Liver (tissue), 9 donors: ENCODE results near the gene PRSS16. TPM values are rescaled to one million over a fixed set of nuclear protein-coding genes. Genes with fewer than 3 reads are reported as not detected.

ENCODE experiments used
- DNase-seq: peaks from one replicate; pipeline ENCODE4 v3.0.0-alpha.2; 2017; ENCODE audit warnings: low spot score
- H3K27ac ChIP-seq, 2 donors: one replicate each; pipeline ENCODE4 v1.7.0; 2013; ENCODE audit warnings: inconsistent platforms in 2 of 2, low read length in 2 of 2, control low read depth in 1 of 2, low read depth in 1 of 2, mild to moderate bottlenecking in 1 of 2
- H3K27me3 ChIP-seq, 4 donors: one replicate each; pipeline versions ENCODE4 v1.6.1 to v1.7.0; 2013; ENCODE audit warnings: low read length in 3 of 4, inconsistent platforms in 1 of 4, mild to moderate bottlenecking in 1 of 4, moderate library complexity in 1 of 4; ENCODE audit not compliant: control insufficient read depth in 4 of 4, insufficient read depth in 4 of 4
- H3K36me3 ChIP-seq, 4 donors: one replicate each; pipeline versions ENCODE4 v1.6.1 to v1.7.0; 2013; ENCODE audit warnings: low read length in 3 of 4, mild to moderate bottlenecking in 3 of 4, low read depth in 1 of 4, moderate library complexity in 1 of 4; ENCODE audit not compliant: control insufficient read depth in 4 of 4, insufficient read depth in 3 of 4
- H3K4me1 ChIP-seq, 4 donors: one replicate each; pipeline versions ENCODE4 v1.6.1 to v1.7.0; 2013; ENCODE audit warnings: low read length in 3 of 4, mild to moderate bottlenecking in 3 of 4, moderate library complexity in 1 of 4; ENCODE audit not compliant: control insufficient read depth in 4 of 4, insufficient read depth in 4 of 4
- H3K4me3 ChIP-seq, 3 donors: one replicate each; pipeline versions ENCODE4 v1.6.1 to v1.7.0; 2013; ENCODE audit warnings: low read length in 3 of 3, control low read depth in 1 of 3, low read depth in 1 of 3, mild to moderate bottlenecking in 1 of 3
- H3K9ac ChIP-seq, 2 donors: one replicate each; pipeline ENCODE4 v1.7.0; 2013; ENCODE audit warnings: low read length in 2 of 2, mild to moderate bottlenecking in 2 of 2, moderate library complexity in 2 of 2, control low read depth in 1 of 2, low read depth in 1 of 2
- H3K9me3 ChIP-seq, 4 donors: one replicate each; pipeline versions ENCODE4 v1.6.1 to v1.7.0; 2013; ENCODE audit warnings: low read length in 3 of 4; ENCODE audit not compliant: control insufficient read depth in 4 of 4
- ATF3 ChIP-seq: IDR thresholded peaks from 2 replicates; pipeline ENCODE4 v1.6.1; 2016; ENCODE audit warnings: antibody characterized with exemption
- EGR1 ChIP-seq, 2 donors: IDR thresholded peaks; 2 replicates each; pipeline ENCODE4 v1.6.1; 2016 to 2018; ENCODE audit warnings: antibody characterized with exemption in 2 of 2, low read depth in 2 of 2
- FOXA2 ChIP-seq: IDR thresholded peaks from 2 replicates; pipeline ENCODE4 v1.6.1; 2016; ENCODE audit warnings: antibody characterized with exemption
- GABPA ChIP-seq, 2 donors: IDR thresholded peaks in 1 of 2; conservative IDR thresholded peaks in 1 of 2; 2 replicates each; pipeline ENCODE4 v1.6.1; 2016; ENCODE audit warnings: antibody characterized with exemption in 2 of 2, mild to moderate bottlenecking in 1 of 2, moderate library complexity in 1 of 2
- HNF4A ChIP-seq, 2 donors: conservative IDR thresholded peaks; 2 replicates each; pipeline ENCODE4 v1.6.1; 2016; ENCODE audit warnings: antibody characterized with exemption in 2 of 2, mild to moderate bottlenecking in 2 of 2
- JUND ChIP-seq, 2 donors: IDR thresholded peaks; 2 replicates each; pipeline ENCODE4 v1.6.1; 2016; ENCODE audit warnings: antibody characterized with exemption in 2 of 2
- MAX ChIP-seq: IDR thresholded peaks from 2 replicates; pipeline ENCODE4 v1.6.1; 2016; ENCODE audit warnings: antibody characterized with exemption
- NR2F2 ChIP-seq: IDR thresholded peaks from 2 replicates; pipeline ENCODE4 v1.6.1; 2016; ENCODE audit warnings: antibody characterized with exemption
- RAD21 ChIP-seq, 2 donors: IDR thresholded peaks; 2 replicates each; pipeline ENCODE4 v1.6.1; 2016; ENCODE audit warnings: antibody characterized with exemption in 2 of 2, mild to moderate bottlenecking in 2 of 2
- REST ChIP-seq: IDR thresholded peaks from 2 replicates; pipeline ENCODE4 v1.6.1; 2016; ENCODE audit warnings: antibody characterized with exemption, mild to moderate bottlenecking
- RXRA ChIP-seq, 2 donors: IDR thresholded peaks; 2 replicates each; pipeline ENCODE4 v1.6.1; 2017 to 2018; ENCODE audit warnings: antibody characterized with exemption in 2 of 2, mild to moderate bottlenecking in 1 of 2
- SP1 ChIP-seq: IDR thresholded peaks from 2 replicates; pipeline ENCODE4 v1.6.1; 2018; ENCODE audit warnings: antibody characterized with exemption, mild to moderate bottlenecking
- TAF1 ChIP-seq: conservative IDR thresholded peaks from 2 replicates; pipeline ENCODE4 v1.6.1; 2016; ENCODE audit warnings: antibody characterized with exemption, mild to moderate bottlenecking
- ZBTB33 ChIP-seq: IDR thresholded peaks from 2 replicates; pipeline ENCODE4 v1.6.1; 2016; ENCODE audit warnings: antibody characterized with exemption
- WGBS: extraction: QIAGEN DNeasy Blood & Tissue Kit; methylation state at CpG from one replicate; pipeline ENCODE4 v1.1.7; 2013; 5-methylcytosine and 5-hydroxymethylcytosine counted together
- polyA plus RNA-seq, 2 donors: library from polyadenylated mRNA; stranded (reverse) in 1 of 2; unstranded in 1 of 2; fragments of 200-250 nt in 1 of 2; fragments of >200 nt in 1 of 2; fragmentation: Nextera tagmentation in 1 of 2; extraction: Ambion mirVana in 1 of 2; gene quantifications; one replicate each; pipeline versions ENCODE4 v1.2.1 to v1.2.3, GENCODE V29; 2013 to 2015
- total RNA-seq, 2 donors: library from RNA; depleted of rRNA; stranded (reverse); fragments of >200 nt; gene quantifications; one replicate each; pipeline ENCODE4 v1.2.3, GENCODE V29; 2014
- donor health status: healthy.
- donor health status: healthy.
- donor health status: healthy.
- donor health status: healthy.
- donor health status: healthy.

Gene PRSS16
- total and polyA plus RNA-seq, 4 donors, result 0.06 to 0.42 TPM; not detected in 2

- no peaks in the 10 kb centered on the region for H3K36me3 ChIP-seq
- WGBS, result 3% methylated on average over 33 of the region's 33 CpGs
- no peak overlapping the region for H3K4me3 ChIP-seq
- DNase-seq, result no peak
- no peak for TF ChIP-seq NR2F2
- no peak for TF ChIP-seq SP1
- no peak for TF ChIP-seq JUND (IDR thresholded peaks at IDR 0.05)
- no peak for TF ChIP-seq RXRA (IDR thresholded peaks at IDR 0.05)
- TF ChIP-seq MAX, result no peak
- TF ChIP-seq RAD21 (IDR thresholded peaks at IDR 0.05), result no peak
- no peak for TF ChIP-seq HNF4A (conservative IDR thresholded peaks at IDR 0.05)
- no peak for TF ChIP-seq FOXA2
- no peak for TF ChIP-seq ATF3
- TF ChIP-seq ZBTB33, result no peak
- no peak for TF ChIP-seq EGR1 (IDR thresholded peaks at IDR 0.05; ENCODE audit: low read depth in 2 of 2)
- no peak for TF ChIP-seq GABPA (IDR thresholded peaks at IDR 0.05 in 1 of 2, conservative IDR thresholded peaks at IDR 0.05 in 1 of 2)
- H3K9me3 ChIP-seq, result peaks cover 14 to 48% (median 23%) of the 10 kb centered on the region in 4 donors
- H3K4me1 ChIP-seq, result no peaks in the 10 kb centered on the region
- H3K27me3 ChIP-seq, result peaks cover 7 to 33% (median 17%) of the 10 kb centered on the region in 4 donors
- no peak overlapping the region for H3K9ac ChIP-seq
- H3K27ac ChIP-seq, result no peak overlapping the region
Observed at GRCh38 chr6:27288136-27289044, 40.9 kb downstream of the PRSS16 start.

- no peaks in the 10 kb centered on the region for H3K4me1 ChIP-seq
- H3K9me3 ChIP-seq, result peaks cover 12 to 53% (median 30%) of the 10 kb centered on the region in 4 donors
- no peak overlapping the region for H3K4me3 ChIP-seq
- TF ChIP-seq JUND (IDR thresholded peaks at IDR 0.05), result no peak
- no peak for TF ChIP-seq MAX
- no peak for TF ChIP-seq REST
- TF ChIP-seq FOXA2, result no peak
- no peak for TF ChIP-seq ATF3
- TF ChIP-seq EGR1 (IDR thresholded peaks at IDR 0.05; ENCODE audit: low read depth in 2 of 2), result no peak
- TF ChIP-seq TAF1, result no peak
- 5% methylated on average over 25 of the region's 25 CpGs for WGBS
- H3K36me3 ChIP-seq, result no peaks in the 10 kb centered on the region
- no peak overlapping the region for H3K27ac ChIP-seq
- H3K27me3 ChIP-seq, result peaks cover 11 to 49% (median 24%) of the 10 kb centered on the region in 4 donors
- DNase-seq, result no peak
- H3K9ac ChIP-seq, result no peak overlapping the region
Observed at GRCh38 chr6:27290065-27290849, 42.8 kb downstream of the PRSS16 start.
